K562 (cell line): ENCODE measurements around the gene SCFD1. TPM values are rescaled to one million over a fixed set of nuclear protein-coding genes. Genes with fewer than 3 reads are reported as not detected.

Source experiments
- DDX20 ChIP-seq: fragments of 450-650 bp; IDR thresholded peaks from 2 replicates; pipeline ENCODE4 v1.6.1; 2016; ENCODE audit warnings: missing genetic modification characterization, low read depth, mild to moderate bottlenecking, missing compliant biosample characterization, moderate library complexity
- FOXP4 ChIP-seq: sonication (generic); formaldehyde crosslinking; IDR thresholded peaks from 2 replicates; pipeline ENCODE4 v1.8.0; 2022; ENCODE audit warnings: mild to moderate bottlenecking, missing genetic modification reagents, borderline replicate concordance
- HDAC3 ChIP-seq: fragments of 450-650 bp; IDR thresholded peaks from 2 replicates; pipeline ENCODE4 v1.6.1; 2018; ENCODE audit warnings: borderline replicate concordance, mild to moderate bottlenecking, moderate library complexity; ENCODE audit not compliant: partially characterized antibody
- NEUROD1 ChIP-seq: fragments of 150-350 bp; IDR thresholded peaks from 2 replicates; pipeline ENCODE4 v1.6.1; 2014; ENCODE audit warnings: borderline replicate concordance, low read length, low read depth; ENCODE audit not compliant: partially characterized antibody
- RAD21 ChIP-seq, 2 experiments: fragments of 250-450 bp in 1 of 2; fragments of 450-650 bp in 1 of 2; sonication (Bioruptor Pico) in 1 of 2; formaldehyde crosslinking in 1 of 2; IDR thresholded peaks in 1 of 2; conservative IDR thresholded peaks in 1 of 2; 2 replicates each; pipeline versions ENCODE4 v1.4.0 to v1.8.0; 2020 to 2022; ENCODE audit warnings: mild to moderate bottlenecking in 2 of 2, moderate library complexity in 1 of 2
- SUPT5H ChIP-seq: fragments of 450-650 bp; IDR thresholded peaks from 2 replicates; pipeline ENCODE4 v1.6.1; 2016
- TAF7 ChIP-seq: fragments of 450-650 bp; IDR thresholded peaks from 2 replicates; pipeline ENCODE4 v1.6.1; 2016; ENCODE audit warnings: missing genetic modification characterization, missing compliant biosample characterization
- ZBTB17 ChIP-seq: fragments of 450-650 bp; formaldehyde crosslinking; IDR thresholded peaks from 2 replicates; pipeline ENCODE4 v1.4.0; 2020; ENCODE audit warnings: mild to moderate bottlenecking
- ZBTB34 ChIP-seq: fragments of 250-450 bp; sonication (Bioruptor Pico); IDR thresholded peaks from 2 replicates; pipeline ENCODE4 v1.8.0; 2021; ENCODE audit warnings: mild to moderate bottlenecking, moderate library complexity
- ZNF518B ChIP-seq: fragments of 250-450 bp; sonication (Bioruptor Pico); IDR thresholded peaks from 2 replicates; pipeline ENCODE4 v1.5.0; 2021; ENCODE audit warnings: mild to moderate bottlenecking, moderate library complexity
- ZNF583 ChIP-seq: fragments of 250-450 bp; sonication (Bioruptor Pico); IDR thresholded peaks from 2 replicates; pipeline ENCODE4 v1.4.0; 2020
- polyA plus RNA-seq, 8 experiments: library from polyadenylated mRNA; depleted of rRNA in 4 of 8; stranded (reverse) in 5 of 8; unstranded in 3 of 8; fragments of >200 nt; fragmentation: Nextera tagmentation in 2 of 8; fragmentation: Illumina TruSeq in 1 of 8; extraction: Ambion mirVana in 2 of 8; extraction: Trizol in 1 of 8; gene quantifications; 2 replicates each; pipeline versions ENCODE4 v1.2.1 to v1.2.3, GENCODE V29; 2011 to 2014; ENCODE audit warnings: inconsistent platforms in 1 of 8, missing spikeins in 1 of 8
- total RNA-seq, 7 experiments: library from RNA; depleted of rRNA in 6 of 7; stranded (reverse); fragments of >200 nt in 6 of 7; fragmentation: Illumina TruSeq in 2 of 7; extraction: Trizol in 2 of 7; gene quantifications; 2 replicates each; pipeline versions ENCODE4 v1.2.1 to v1.2.3, GENCODE V29; 2011 to 2021; ENCODE audit warnings: low replicate concordance in 1 of 7
- TF ChIP-seq, protein P1 (sequence below): fragments of 250-450 bp; sonication (Bioruptor Pico); IDR thresholded peaks from 2 replicates; pipeline ENCODE4 v1.8.0; 2021; ENCODE audit warnings: moderate library complexity, mild to moderate bottlenecking, inconsistent platforms
- TF ChIP-seq, protein P2 (sequence below): fragments of 250-450 bp; sonication (Bioruptor Pico); IDR thresholded peaks from 2 replicates; pipeline ENCODE4 v1.8.0; 2021; ENCODE audit warnings: moderate library complexity, mild to moderate bottlenecking, inconsistent platforms
- TF ChIP-seq, protein P3 (sequence below): sonication (generic); formaldehyde crosslinking; IDR thresholded peaks from 2 replicates; pipeline ENCODE4 v1.8.0; 2023; ENCODE audit warnings: mild to moderate bottlenecking, missing genetic modification reagents

Gene SCFD1
- total and polyA plus RNA-seq, 9 of the 15 experiments (the other 6 are each of a cell fraction or from before 2014, with no cell fraction given) = 48.9 to 112 (median 75.2) TPM

- TF ChIP-seq ZNF518B (CRISPR knock-in tag) (no peak), ZNF583 (CRISPR knock-in tag) (0 out of 2 replicates have a peak, but pooled peaks have one; percentile 42), RAD21 (CRISPR knock-in tag; conservative IDR thresholded peaks at IDR 0.05 in 1 of 2, IDR thresholded peaks at IDR 0.05 in 1 of 2) (no peak), FOXP4 (peak; percentile 34; the same call in 1 of the 2 replicates), NEUROD1 (peak; percentile 26), DDX20 (no peak), ZBTB34 (CRISPR knock-in tag) (no peak), HDAC3 (no peak), SUPT5H (peak; percentile 96), TAF7 (tag) (peak; percentile 94), ZBTB17 (CRISPR knock-in tag) (peak; percentile 65; the same call in 1 of the 2 replicates)
- TF ChIP-seq, protein P1, sequence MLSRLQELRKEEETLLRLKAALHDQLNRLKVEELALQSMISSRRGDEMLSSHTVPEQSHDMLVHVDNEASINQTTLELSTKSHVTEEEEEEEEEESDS (CRISPR knock-in tag) = no peak
- TF ChIP-seq, protein P2, sequence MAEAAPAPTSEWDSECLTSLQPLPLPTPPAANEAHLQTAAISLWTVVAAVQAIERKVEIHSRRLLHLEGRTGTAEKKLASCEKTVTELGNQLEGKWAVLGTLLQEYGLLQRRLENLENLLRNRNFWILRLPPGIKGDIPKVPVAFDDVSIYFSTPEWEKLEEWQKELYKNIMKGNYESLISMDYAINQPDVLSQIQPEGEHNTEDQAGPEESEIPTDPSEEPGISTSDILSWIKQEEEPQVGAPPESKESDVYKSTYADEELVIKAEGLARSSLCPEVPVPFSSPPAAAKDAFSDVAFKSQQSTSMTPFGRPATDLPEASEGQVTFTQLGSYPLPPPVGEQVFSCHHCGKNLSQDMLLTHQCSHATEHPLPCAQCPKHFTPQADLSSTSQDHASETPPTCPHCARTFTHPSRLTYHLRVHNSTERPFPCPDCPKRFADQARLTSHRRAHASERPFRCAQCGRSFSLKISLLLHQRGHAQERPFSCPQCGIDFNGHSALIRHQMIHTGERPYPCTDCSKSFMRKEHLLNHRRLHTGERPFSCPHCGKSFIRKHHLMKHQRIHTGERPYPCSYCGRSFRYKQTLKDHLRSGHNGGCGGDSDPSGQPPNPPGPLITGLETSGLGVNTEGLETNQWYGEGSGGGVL (CRISPR knock-in tag) = no peak
- TF ChIP-seq, protein P3, sequence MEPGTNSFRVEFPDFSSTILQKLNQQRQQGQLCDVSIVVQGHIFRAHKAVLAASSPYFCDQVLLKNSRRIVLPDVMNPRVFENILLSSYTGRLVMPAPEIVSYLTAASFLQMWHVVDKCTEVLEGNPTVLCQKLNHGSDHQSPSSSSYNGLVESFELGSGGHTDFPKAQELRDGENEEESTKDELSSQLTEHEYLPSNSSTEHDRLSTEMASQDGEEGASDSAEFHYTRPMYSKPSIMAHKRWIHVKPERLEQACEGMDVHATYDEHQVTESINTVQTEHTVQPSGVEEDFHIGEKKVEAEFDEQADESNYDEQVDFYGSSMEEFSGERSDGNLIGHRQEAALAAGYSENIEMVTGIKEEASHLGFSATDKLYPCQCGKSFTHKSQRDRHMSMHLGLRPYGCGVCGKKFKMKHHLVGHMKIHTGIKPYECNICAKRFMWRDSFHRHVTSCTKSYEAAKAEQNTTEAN = 0 out of 2 replicates have a peak, but pooled peaks have one; percentile 44
Observed at GRCh38 chr14:30621940-30622830, at the start of gene SCFD1 (continued).
